PC-3 (cell line): ENCODE measurements around the gene IRF2. TPM values are rescaled to one million over a fixed set of nuclear protein-coding genes. Genes with fewer than 3 reads are reported as not detected.

Experiments
- ATAC-seq: fragments of 200-7000 bp; cut with Tn5 transposase; 2 replicates; pipeline ENCODE4 v1.9.1; 2020; ENCODE audit warnings: mild to moderate bottlenecking, moderate library complexity
- BruUV-seq: library from RNA; stranded (reverse); fragments of 400-500 nt; replicated peaks from 2 replicates; lab custom pipeline; 2021; lab: Mats Ljungman, UMichigan
- CTCF ChIA-PET: fragments of 300-600 bp; sonication (Branson Sonifier 250); formaldehyde crosslinking; loops from one replicate; lab custom pipeline; 2022; ENCODE audit warnings: antibody characterized with exemption; lab: Charles Lee
- POLR2A ChIA-PET: fragments of 300-600 bp; sonication (Branson Sonifier 250); formaldehyde crosslinking; loops from one replicate; lab custom pipeline; 2022; ENCODE audit warnings: antibody characterized with exemption; ENCODE audit not compliant: unreplicated experiment; lab: Charles Lee
- DNase-seq: peaks from one replicate; pipeline ENCODE4 v3.0.0-alpha.2; 2015
- H2AFZ ChIP-seq: fragments of 300-600 bp; sonication (generic); 2 replicates; pipeline ENCODE4 v1.6.0; 2016; ENCODE audit warnings: antibody characterized with exemption, low read length
- H3F3A ChIP-seq: fragments of 300-600 bp; sonication (generic); one replicate; pipeline ENCODE4 v1.6.0; 2017; ENCODE audit warnings: antibody characterized with exemption, low read length, control low read depth, mild to moderate bottlenecking; ENCODE audit not compliant: unreplicated experiment
- H3K27ac ChIP-seq: fragments of 300-600 bp; sonication (generic); 2 replicates; pipeline ENCODE4 v1.5.1; 2016; ENCODE audit warnings: mild to moderate bottlenecking, low read length
- H3K27me3 ChIP-seq: fragments of 300-600 bp; sonication (generic); 2 replicates; pipeline ENCODE4 v1.6.1; 2016; ENCODE audit warnings: low read length, mixed read lengths
- H3K36me3 ChIP-seq: fragments of 300-600 bp; sonication (generic); 2 replicates; pipeline ENCODE4 v1.6.1; 2016; ENCODE audit warnings: low read depth, mixed run types, low read length, mixed read lengths
- H3K4me1 ChIP-seq: fragments of 300-600 bp; sonication (generic); 2 replicates; pipeline ENCODE4 v1.5.1; 2016; ENCODE audit warnings: low read length; ENCODE audit not compliant: insufficient read depth
- H3K4me2 ChIP-seq: fragments of 300-600 bp; sonication (generic); 2 replicates; pipeline ENCODE4 v1.6.0; 2016; ENCODE audit warnings: low read length
- H3K4me3 ChIP-seq: fragments of 300-600 bp; sonication (generic); 2 replicates; pipeline ENCODE4 v1.5.1; 2016; ENCODE audit warnings: mild to moderate bottlenecking, low read length, mixed read lengths
- H3K79me2 ChIP-seq: fragments of 300-600 bp; sonication (generic); 2 replicates; pipeline ENCODE4 v1.6.1; 2017; ENCODE audit warnings: low read length, mixed read lengths
- H3K9ac ChIP-seq: fragments of 300-600 bp; sonication (generic); 2 replicates; pipeline ENCODE4 v1.6.0; 2016; ENCODE audit warnings: mild to moderate bottlenecking, low read length
- H3K9me2 ChIP-seq: fragments of 300-600 bp; sonication (generic); replicated peaks from 2 replicates; pipeline ENCODE4 v1.6.1; 2016; ENCODE audit warnings: mixed run types, low read length, mixed read lengths
- H3K9me3 ChIP-seq: fragments of 300-600 bp; sonication (generic); 2 replicates; pipeline ENCODE4 v1.6.1; 2016; ENCODE audit warnings: low read length, mixed read lengths
- H4K20me1 ChIP-seq: fragments of 300-600 bp; sonication (generic); 2 replicates; pipeline ENCODE4 v1.6.1; 2016; ENCODE audit warnings: low read length, mixed read lengths
- CTCF ChIP-seq: fragments of 300-600 bp; sonication (generic); conservative IDR thresholded peaks from 2 replicates; pipeline ENCODE4 v1.5.1; 2017; ENCODE audit warnings: antibody characterized with exemption, low read depth, mild to moderate bottlenecking, low read length
- EZH2 ChIP-seq: fragments of 300-600 bp; sonication (generic); IDR thresholded peaks from one replicate; pipeline ENCODE4 v1.6.1; 2017; ENCODE audit warnings: antibody characterized with exemption, mild to moderate bottlenecking, low read length; ENCODE audit not compliant: unreplicated experiment
- EZH2phosphoT487 ChIP-seq: fragments of 300-600 bp; sonication (generic); IDR thresholded peaks from 2 replicates; pipeline ENCODE4 v1.6.1; 2018; ENCODE audit warnings: mild to moderate bottlenecking, antibody characterized with exemption, low read length, borderline replicate concordance
- intact Hi-C: fragments of 100-400 bp; cut with micrococcal nuclease; formaldehyde crosslinking; loops from 2 replicates; pipeline ENCODE4 v1.9.0; 2023
- total RNA-seq: library from RNA; depleted of rRNA; stranded (reverse); fragments of >200 nt; gene quantifications from 2 replicates; pipeline ENCODE4 v1.2.3, GENCODE V29; 2014

IRF2 gene
- total RNA-seq, 1 experiment from 2014 or later, result 7.7 TPM

DNA sequence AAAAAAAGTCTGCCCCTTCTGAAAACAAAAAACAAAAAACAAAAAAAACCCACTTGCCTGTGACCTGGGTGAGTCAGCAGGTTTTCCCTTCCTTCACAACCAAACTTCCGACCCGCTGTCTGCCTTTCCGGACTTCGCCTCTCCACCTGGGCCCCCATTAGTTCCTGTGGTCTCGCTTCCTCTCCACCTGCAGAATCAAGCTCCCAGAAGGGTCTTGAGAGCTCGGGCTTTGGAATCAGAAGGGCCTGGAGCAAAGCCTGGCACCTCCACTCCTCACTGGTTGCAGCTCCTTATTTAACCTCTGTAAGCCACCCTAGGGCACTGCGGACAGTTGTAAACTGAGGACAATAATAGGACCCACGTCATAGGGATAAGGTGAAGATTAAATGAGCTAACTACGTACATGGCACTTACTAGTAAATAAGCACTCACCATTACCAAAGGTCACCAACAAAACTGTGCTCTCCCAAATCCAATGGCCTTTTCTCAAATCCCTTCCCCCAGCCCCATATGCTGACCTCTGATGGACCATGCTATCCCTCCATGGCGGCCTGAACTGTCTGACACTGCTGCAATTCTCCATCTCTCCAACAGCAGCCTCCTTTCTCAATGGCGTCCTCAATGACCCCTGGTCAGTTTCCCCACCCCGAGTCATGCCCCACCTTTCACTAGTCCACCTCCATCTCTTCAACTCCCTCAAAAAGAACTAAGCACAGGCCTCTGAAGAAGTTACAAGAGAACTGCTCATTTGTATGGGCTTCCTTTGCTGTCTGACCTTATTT lies 64.2 kb downstream of the IRF2 start:
- BruUV-seq, result no TSS peak
- DNase-seq (no peak), ATAC-seq (no peak)
- Histone ChIP-seq H2AFZ (no peak overlapping the region), H3F3A (no peaks in the 10 kb centered on the region), H3K79me2 (no peaks in the 10 kb centered on the region), H3K9me3 (no peaks in the 10 kb centered on the region), H3K4me1 (peaks cover 14% of the 10 kb centered on the region), H3K4me2 (no peak overlapping the region), H3K9me2 (no peaks in the 10 kb centered on the region), H3K27me3 (no peaks in the 10 kb centered on the region), H3K36me3 (no peaks in the 10 kb centered on the region), H3K4me3 (no peak overlapping the region), H3K27ac (no peak overlapping the region), H3K9ac (no peak overlapping the region), H4K20me1 (no peaks in the 10 kb centered on the region)
- intact Hi-C loops, result loop anchor here (10.0 kb wide), 1 partner anchor 235 kb away; the partner anchor contains the start of genes CASP3 and PRIMPOL
- CTCF ChIA-PET, result no interaction called here
- TF ChIP-seq EZH2phosphoT487 (no peak), EZH2 (no peak), CTCF (no peak)
- POLR2A ChIA-PET, result no interaction called here

GRCh38 chr4:184409502-184409901 lies 64.8 kb downstream of the IRF2 start:
- H3K9me2 ChIP-seq, result no peaks in the 10 kb centered on the region
- no peaks in the 10 kb centered on the region for H4K20me1 ChIP-seq
- H3K4me3 ChIP-seq, result no peak overlapping the region
- H3K36me3 ChIP-seq, result no peaks in the 10 kb centered on the region
- H3K4me2 ChIP-seq, result no peak overlapping the region
- ChIA-PET CTCF (no interaction called here), POLR2A (no interaction called here)
- ATAC-seq (no peak), DNase-seq (no peak)
- no peak overlapping the region for H2AFZ ChIP-seq
- H3K27ac ChIP-seq, result no peak overlapping the region
- H3K9ac ChIP-seq, result no peak overlapping the region
- no peaks in the 10 kb centered on the region for H3K79me2 ChIP-seq
- no peaks in the 10 kb centered on the region for H3F3A ChIP-seq
- BruUV-seq, result no TSS peak
- no peaks in the 10 kb centered on the region for H3K27me3 ChIP-seq
- H3K9me3 ChIP-seq, result no peaks in the 10 kb centered on the region
- peaks cover 14% of the 10 kb centered on the region for H3K4me1 ChIP-seq
- no peak for TF ChIP-seq EZH2phosphoT487
- TF ChIP-seq CTCF, result no peak
- TF ChIP-seq EZH2, result no peak
- intact Hi-C loops, result loop anchor here (10.0 kb wide), 1 partner anchor 235 kb away; the partner anchor contains the start of genes CASP3 and PRIMPOL

GRCh38 chr4:184408684-184409081 lies 65.7 kb downstream of the IRF2 start:
- no peaks in the 10 kb centered on the region for H4K20me1 ChIP-seq
- no TSS peak for BruUV-seq
- no peaks in the 10 kb centered on the region for H3K79me2 ChIP-seq
- ChIA-PET POLR2A (no interaction called here), CTCF (interaction anchor here (0.6 kb wide), 1 partner anchor 144 kb away, joined by 3 read pairs; no protein-coding TSS in a partner anchor)
- H3K9me3 ChIP-seq, result no peaks in the 10 kb centered on the region
- H3K9me2 ChIP-seq, result no peaks in the 10 kb centered on the region
- H3K36me3 ChIP-seq, result no peaks in the 10 kb centered on the region
- peak overlapping the region; percentile 39; the same call in 1 of the 2 replicates for H3K4me2 ChIP-seq
- no peak overlapping the region for H3K4me3 ChIP-seq
- peak overlapping the region; percentile 52 for H3K27ac ChIP-seq
- ATAC-seq, result no peak
- no peaks in the 10 kb centered on the region for H3F3A ChIP-seq
- no peak overlapping the region for H2AFZ ChIP-seq
- DNase-seq, result no peak
- TF ChIP-seq EZH2 (no peak), EZH2phosphoT487 (no peak), CTCF (no peak)
- intact Hi-C loops, result loop anchor here (10.0 kb wide), 1 partner anchor 236 kb away; the partner anchor contains the start of genes CASP3 and PRIMPOL
- no peak overlapping the region for H3K9ac ChIP-seq
- H3K4me1 ChIP-seq, result peaks cover 14% of the 10 kb centered on the region
- H3K27me3 ChIP-seq, result no peaks in the 10 kb centered on the region
